GM19023 (cell line): ENCODE data around the gene CCNY.

Experiments
- ATAC-seq: cut with Tn5 transposase; IDR thresholded peaks from one replicate; pipeline ENCODE4 v1.9.1; 2021; ENCODE audit warnings: mild to moderate bottlenecking, moderate library complexity; ENCODE audit not compliant: unreplicated experiment

Gene CCNY

DNA sequence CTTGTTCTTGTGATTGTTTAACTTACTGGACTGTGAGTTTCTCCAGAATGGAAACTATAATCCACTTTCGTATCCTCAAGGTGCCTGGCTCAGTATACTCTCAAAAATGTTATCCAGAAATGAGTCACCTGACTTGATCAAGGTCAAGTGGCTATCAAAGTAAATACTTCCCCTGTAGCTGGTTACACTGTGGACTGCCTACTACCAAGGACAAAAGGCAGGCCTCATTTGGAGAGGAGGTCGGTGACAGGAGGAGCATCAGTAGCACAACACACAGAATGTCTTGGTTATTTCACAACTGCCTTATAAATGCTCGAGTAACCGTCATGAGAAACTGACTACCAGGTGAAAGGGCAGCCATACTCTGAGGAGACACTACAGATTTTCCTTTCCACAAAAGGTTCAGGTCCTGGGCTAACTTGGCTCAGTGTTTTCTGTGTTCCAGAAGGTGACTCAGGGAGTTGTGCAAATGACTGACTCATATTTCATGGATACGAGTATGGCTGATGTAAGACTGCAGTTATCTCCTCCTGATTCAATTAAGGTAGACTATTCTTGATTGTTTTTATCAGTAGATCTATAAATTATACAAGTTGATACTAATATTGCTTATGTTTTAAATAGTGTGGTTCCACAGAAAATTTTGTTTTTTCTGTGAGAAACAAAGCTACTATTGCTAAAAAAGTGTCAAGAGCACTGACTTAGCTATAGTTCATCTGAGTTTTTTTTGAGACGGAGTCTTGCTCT lies 4.2 kb upstream of the CCNY start:
- ATAC-seq: no peak

DNA sequence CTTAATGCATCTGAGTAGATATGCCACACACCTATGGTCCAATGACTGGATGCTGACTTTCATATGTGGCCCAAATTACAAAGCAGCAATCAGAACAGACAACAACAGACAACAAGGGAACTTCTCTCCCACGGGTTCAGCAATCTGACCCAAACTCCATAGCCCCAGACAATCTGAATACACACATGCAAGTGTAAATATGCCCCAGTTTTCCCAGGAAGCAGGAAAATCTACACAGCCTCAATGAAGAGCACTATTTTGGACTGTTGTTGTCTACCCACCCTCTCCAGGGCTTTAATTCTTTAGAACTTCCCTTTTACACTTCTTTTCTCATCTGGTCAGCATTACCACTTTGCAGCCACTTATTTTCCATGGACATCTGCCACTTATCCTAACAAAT lies 2.0 kb upstream of the CCNY start:
- ATAC-seq: no peak

DNA sequence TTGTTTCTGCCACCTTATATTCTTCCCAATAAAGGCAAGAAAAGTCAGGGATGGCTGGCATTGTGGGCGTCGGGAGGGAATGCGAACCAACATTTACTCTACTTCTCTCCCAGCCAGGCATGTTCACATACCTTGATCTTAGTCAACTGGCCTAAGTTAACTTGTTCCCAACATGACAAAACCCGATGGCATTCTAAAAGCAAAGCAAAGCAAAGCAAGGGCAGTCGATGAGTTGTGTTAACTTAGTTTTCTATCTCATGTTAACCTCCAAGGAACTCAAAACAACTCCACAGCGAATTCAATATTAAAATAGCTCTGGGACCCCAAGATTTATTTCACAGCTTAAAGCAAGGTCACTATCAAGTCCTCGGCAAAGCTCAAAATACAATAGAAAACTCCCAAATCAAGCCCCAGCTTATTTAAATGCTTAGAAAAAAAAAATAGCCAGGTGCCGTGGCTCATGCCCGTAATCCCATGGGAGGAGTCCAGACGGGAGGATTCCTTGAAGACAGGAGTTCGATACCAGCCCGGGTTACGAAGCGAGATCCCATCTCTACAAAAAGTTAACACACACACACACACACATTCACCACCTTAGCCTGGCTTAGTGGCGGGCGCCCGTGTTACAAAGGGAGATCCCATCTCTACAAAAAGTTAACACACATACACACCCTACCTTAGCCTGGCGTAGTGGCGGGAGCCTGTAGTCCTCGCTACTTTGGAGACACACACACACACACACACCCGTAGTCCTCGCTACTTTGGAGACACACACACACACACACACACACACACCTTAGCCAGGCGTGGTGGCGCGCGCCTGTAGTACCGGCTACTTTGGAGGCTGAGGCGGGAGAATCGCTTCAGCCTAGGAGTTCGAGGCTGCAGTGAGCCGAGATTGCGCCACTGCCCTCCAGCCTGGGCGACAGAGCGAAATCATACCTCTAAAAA lies 901 bp upstream of the CCNY start:
- peak; percentile 1 for ATAC-seq

GRCh38 chr10:35336921-35337823 lies 863 bp downstream of the CCNY start:
- peak; percentile 11 for ATAC-seq

GRCh38 chr10:35339942-35340341 lies 3.6 kb downstream of the CCNY start:
- peak; percentile 27 for ATAC-seq

DNA sequence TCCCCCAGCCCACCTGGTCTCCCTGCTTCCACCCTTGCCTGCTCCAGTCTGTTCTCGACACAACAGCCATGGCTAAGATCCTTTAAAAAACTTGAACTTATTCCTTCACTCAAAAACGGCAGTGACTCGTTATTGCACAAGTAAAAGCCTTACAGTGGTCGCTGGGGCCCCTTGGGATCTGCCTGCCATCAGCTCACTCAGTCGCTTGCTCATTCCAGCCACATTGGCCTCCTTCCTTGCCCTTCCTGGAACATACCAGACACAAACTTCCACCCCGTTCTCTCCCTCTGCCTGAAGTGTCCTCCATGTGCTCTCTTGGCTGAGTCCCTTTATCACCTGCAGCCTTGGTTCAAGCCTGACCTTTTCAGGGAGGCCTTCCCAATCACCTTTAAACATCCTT lies 4.7 kb downstream of the CCNY start:
- no peak for ATAC-seq

GRCh38 chr10:35341521-35341920 lies 5.2 kb downstream of the CCNY start:
- peak; percentile 54 for ATAC-seq

DNA sequence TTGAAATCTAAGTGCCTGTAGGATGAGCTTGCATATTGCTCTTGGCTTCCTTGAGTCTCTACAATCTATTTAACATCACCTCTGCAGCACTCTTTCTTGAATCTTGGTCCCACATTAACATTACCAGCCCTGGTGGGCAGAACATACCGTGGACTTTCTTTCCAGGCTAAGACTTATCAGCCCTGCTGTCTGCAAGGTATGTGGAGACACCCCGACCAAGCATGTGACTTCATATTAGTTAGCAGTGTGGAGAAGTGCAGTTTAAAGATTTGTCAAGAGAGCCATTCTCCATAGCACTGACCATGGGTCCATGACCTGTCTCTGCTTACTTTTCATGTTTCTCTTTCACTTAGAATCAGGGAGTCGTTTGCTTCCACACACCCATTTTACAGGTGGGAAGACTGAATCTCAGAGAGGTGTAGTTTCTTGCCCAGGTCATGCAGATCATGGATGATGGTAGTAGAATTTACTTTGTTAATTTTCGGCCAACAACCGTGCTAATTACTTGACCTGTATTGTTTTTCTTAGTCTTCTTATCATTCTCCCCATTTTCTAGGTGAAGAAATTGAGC lies 6.0 kb downstream of the CCNY start:
- no peak for ATAC-seq

- no peak for ATAC-seq
These were observed 7.4 kb downstream of the CCNY start for GRCh38 chr10:35343739-35344138.

GRCh38 chr10:35345383-35345742 lies 9.1 kb downstream of the CCNY start:
- ATAC-seq: no peak

GRCh38 chr10:35346248-35346647 lies 9.9 kb downstream of the CCNY start:
- ATAC-seq: no peak

DNA sequence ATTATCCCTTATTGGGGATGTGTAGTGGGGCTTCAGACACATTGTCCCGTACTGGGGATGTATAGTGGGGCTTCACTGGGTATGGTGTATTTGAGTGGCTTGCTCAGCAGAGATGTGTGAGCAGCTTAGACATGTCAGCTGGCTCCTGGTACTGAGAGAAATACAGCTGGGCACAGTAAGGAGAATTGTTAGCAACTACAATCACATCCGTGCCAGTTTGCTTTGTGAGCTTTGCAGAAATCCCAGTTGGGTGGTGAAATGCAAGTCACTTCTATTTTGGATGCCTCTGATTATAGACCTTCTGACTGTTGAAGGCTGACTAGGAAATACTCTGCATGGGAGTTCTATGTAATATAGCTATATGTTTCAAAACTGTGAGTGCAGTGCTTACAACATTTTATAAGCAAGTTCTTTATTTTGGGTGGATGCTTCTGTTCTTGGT lies 10.8 kb downstream of the CCNY start:
- no peak for ATAC-seq

DNA sequence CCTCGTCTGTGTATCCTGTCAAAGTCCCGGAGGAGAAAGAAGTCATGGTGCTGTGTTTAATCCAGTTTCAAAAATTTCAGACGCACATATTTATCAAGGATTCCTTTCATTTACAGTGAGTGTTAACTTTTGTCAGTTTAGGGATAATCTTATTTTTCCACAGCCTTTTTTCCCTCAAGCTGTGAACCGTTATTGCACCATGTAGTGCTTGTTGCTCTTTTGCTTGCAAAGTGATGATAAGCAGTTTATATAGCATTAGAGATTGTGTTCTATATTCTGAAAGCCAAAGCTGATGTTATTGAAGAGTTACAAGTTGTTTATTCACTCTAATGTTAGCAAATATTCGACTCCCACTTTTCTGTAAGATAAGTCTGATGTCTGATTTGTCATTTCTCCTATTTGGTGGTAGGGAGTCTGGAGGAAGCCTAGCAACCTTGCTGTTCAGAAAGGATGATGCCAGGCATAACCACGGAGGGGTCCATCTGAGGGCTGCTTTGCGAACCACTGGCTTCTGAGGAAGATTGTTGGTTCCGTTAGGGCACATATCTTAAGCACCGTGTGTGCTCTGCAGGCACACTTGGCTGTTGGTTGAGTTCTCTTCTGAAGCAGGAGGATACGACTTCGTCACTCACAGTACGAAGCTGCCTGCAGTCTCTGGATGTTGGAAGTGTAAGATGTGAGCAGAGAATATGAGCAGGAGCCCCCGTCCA lies 11.7 kb downstream of the CCNY start:
- no peak for ATAC-seq

DNA sequence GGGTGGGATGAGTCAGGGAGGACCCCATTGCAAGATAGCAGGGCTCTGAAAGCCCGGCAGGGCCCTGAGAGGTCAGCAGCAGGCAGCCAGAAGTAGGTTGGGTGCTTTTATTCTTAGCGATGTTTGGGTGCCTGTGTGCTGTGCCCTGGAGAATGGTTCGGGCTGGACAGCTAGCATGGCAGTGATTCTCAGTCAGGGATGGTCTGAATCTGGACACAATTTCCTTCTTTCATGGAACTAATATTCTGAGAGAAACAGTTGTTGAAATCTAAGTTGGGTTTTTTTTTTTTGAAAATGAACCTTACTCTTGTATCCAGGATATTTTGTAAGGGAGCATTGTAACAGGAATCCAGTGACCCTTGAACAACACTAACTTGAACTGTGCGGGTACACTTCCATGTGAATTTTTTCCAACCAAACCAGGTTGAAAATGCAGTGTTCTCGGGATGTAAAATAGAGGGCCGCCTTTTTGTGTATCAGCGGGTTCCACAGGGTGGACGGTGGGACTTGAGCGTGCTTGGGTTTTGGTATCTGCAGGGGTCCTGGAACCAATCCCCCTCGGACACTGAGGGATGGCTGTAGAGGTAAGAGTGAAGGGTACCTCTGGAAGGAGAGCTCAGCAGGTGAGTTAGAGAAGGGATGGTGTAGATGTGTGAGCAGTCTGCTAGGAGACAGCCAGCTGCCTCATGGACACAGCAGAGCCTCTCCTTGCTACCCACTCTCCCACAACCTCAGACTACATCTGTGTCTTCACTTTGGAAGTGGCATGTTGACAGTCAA lies 12.5 kb downstream of the CCNY start:
- no peak for ATAC-seq

GRCh38 chr10:35349389-35349915 lies 13.1 kb downstream of the CCNY start:
- no peak for ATAC-seq

DNA sequence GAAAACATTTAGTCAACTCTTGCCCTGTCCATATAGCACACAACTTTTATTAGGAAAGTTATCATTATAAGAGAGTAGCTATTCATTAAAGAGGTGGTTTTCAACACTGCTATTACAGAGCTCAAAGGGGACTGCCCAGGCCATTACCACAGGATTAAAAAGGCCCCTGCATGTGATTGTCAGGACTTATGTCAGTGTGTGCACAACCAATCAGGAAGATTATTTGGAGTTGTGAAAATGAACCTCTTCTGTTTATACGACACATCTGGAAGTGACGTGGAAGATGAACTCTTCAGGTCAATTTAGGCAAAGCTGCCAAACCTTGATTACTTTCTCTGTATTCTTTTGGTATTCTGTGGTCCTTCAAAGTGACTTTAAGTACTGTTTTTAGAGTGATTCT lies 14.7 kb downstream of the CCNY start:
- no peak for ATAC-seq

DNA sequence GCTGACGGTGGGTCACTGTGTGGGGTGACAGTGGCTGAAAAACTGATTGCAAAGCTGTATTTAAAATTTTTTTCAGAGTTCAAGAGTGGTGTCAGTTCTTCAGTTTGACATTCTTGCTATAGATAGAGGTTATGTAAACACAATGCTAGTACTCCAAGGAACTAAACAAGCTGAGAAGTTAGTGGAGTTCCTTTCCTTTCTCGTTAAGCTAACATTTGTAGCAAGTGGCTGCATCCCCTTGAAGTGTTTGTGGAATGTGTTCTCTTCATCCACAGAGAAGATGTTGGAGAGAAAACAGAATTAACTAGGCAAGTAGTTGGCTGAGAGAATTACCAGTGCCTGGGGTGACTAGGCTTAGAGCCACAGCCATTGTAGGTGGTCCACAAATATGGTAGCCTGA lies 15.8 kb downstream of the CCNY start:
- no peak for ATAC-seq

- ATAC-seq: no peak
These were observed 16.2 kb downstream of the CCNY start for GRCh38 chr10:35352512-35352911.

GRCh38 chr10:35353395-35353794 lies 17.1 kb downstream of the CCNY start:
- ATAC-seq: no peak
